SW480 (cell line): ENCODE measurements around the gene TAF10.

Source experiments
- DNase-seq: peaks from one replicate; pipeline ENCODE4 v3.0.0-alpha.2; 2016; ENCODE audit warnings: low spot score

The TAF10 gene

GRCh38 chr11:6576471-6577373 lies 35.3 kb downstream of the TAF10 start:
- peak; percentile 5 for DNase-seq

GRCh38 chr11:6574816-6575715 lies 37.0 kb downstream of the TAF10 start:
- peak; percentile 16 for DNase-seq

- DNase-seq = no peak
Measured at GRCh38 chr11:6572215-6572614, 39.8 kb downstream of the TAF10 start.

GRCh38 chr11:6571434-6572008 lies 40.5 kb downstream of the TAF10 start:
- no peak for DNase-seq

- DNase-seq = no peak
Measured at GRCh38 chr11:6570691-6571427, 41.2 kb downstream of the TAF10 start.

- DNase-seq = no peak
Measured at GRCh38 chr11:6569706-6570105, 42.3 kb downstream of the TAF10 start.

GRCh38 chr11:6568191-6568918 lies 43.7 kb downstream of the TAF10 start:
- DNase-seq = no peak

- DNase-seq = no peak
Measured at GRCh38 chr11:6567371-6567745, 44.7 kb downstream of the TAF10 start.

- DNase-seq = no peak
Measured at GRCh38 chr11:6566704-6567370, 45.2 kb downstream of the TAF10 start.

GRCh38 chr11:6565988-6566703 lies 45.9 kb downstream of the TAF10 start:
- no peak for DNase-seq

GRCh38 chr11:6565325-6565724 lies 46.7 kb downstream of the TAF10 start:
- DNase-seq = no peak

- no peak for DNase-seq
Measured at GRCh38 chr11:6563667-6564066, 48.3 kb downstream of the TAF10 start.

GRCh38 chr11:6563121-6563619 lies 48.8 kb downstream of the TAF10 start:
- DNase-seq = peak; percentile 6

- DNase-seq = no peak
Measured at GRCh38 chr11:6561288-6561687, 50.7 kb downstream of the TAF10 start.
